Astrocyte of the spinal cord (primary cell): Measurements from ENCODE around the gene ECSIT.

Experiments used
- DNase-seq: peaks from one replicate; pipeline ENCODE4 v3.0.0; 2011; ENCODE audit warnings: low read depth, low spot score
- H3K4me3 ChIP-seq: 2 replicates; pipeline ENCODE4 v1.5.1; 2011; ENCODE audit warnings: low read depth, mild to moderate bottlenecking, low read length, moderate library complexity
- CTCF ChIP-seq: IDR thresholded peaks from 2 replicates; pipeline ENCODE4 v1.5.1; 2012; ENCODE audit warnings: low read depth, mild to moderate bottlenecking, low read length, inconsistent platforms
- in situ Hi-C: cut with HindIII; loops from 2 replicates; pipeline ENCODE4 v1.10.0; 2017; ENCODE audit warnings: low sequenced_read_pairs

Gene ECSIT

GRCh38 chr19:11504502-11505031, 24.4 kb downstream of the ECSIT start:
- DNase-seq: no peak
- H3K4me3 ChIP-seq: peak overlapping the region; percentile 53
- in situ Hi-C loops: no loop called here
- no peak for TF ChIP-seq CTCF

DNA sequence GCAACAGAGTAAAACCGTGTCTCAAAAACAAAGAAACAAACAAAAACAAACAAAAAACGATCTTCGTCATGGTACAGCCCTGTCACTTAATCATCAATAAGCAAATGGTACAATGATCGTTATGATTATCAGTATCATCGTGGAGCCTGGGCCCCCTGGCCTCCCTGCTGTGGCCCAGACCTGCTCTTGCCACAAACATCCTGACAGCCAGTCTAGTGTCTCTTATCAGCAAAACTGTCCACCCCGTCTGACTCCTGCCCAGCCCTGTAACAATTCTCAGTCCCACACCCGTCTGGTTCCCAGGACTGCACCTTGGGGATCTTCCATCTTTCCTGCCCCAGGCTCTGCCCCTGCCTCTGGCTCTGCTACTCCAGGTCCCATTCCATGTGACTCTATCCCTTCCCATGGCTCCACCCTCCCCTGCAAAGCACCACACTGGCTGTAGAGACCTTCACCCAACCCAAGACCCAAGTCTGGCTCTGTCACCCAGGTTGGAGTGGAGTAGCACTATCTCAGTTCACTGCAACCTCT, 29.0 kb downstream of the ECSIT start:
- DNase-seq: no peak
- H3K4me3 ChIP-seq: no peak overlapping the region
- TF ChIP-seq CTCF: no peak
- in situ Hi-C loops: no loop called here

- no peak for TF ChIP-seq CTCF
- no peak for DNase-seq
These were observed 29.7 kb downstream of the ECSIT start for GRCh38 chr19:11499220-11499726.

DNA sequence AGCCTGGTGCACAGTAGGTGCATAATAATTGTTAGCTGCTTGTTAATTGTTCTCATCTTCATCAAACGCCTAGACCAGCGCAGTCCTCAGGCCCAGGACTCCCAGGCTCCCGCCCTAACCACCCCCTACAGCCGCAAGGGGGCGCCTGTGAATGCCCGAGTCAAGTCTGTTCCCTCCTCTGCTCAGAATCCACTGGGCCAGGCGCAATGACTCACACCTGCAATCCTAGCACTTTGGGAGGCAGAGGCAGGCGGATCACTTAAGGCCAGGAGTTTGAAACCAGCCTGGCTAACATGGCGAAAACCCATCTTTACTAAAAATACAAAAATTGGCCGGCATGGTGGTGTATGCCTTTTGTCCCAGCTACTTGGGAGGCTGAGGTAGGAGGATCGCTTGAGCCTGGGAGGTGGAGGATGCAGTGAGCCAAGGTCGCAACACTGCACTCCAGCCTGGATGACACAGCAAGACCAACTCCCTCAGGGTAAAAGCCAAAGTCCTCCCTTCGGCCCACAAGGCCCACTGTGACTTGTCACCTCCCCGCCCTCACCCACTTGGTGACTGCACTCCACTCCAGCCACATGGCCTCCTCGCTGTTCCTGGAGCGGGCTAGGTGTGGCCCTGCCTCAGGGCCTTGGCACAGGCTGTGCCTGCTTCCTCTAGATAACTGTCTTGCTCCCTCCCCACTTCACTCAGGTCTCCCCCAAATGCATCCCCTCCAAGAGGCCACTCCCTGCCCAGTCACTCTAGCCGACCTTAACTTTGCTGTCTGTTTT, 32.4 kb downstream of the ECSIT start:
- peak; percentile 75 for DNase-seq
- TF ChIP-seq CTCF: peak; percentile 84
- no peak overlapping the region for H3K4me3 ChIP-seq
- in situ Hi-C loops: no loop called here

More at GRCh38 chr19:11499220-11499726, 29.7 kb downstream of the ECSIT start:
- in situ Hi-C loops: no loop called here
- H3K4me3 ChIP-seq: no peak overlapping the region

DNA sequence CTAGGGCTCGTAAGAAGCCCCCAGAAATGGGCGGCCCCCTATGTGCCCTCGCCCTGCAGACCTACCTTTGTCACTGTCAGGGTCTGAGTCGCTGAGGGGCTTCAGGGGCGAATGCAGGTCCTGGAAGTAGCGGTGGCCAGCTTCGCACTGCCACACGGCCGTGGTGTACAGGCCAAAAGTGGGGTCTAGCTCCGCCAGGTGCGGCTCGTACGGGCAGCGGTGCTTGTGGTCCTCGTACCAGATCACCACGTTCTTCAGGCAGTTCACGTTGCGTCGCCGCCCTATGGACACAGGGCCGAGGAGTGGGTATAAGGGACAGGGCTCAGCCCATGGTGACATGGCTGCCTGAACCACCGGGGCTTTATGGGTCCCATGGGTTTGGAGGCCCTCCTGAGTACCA, 33.0 kb downstream of the ECSIT start:
- in situ Hi-C loops: no loop called here
- no peak overlapping the region for H3K4me3 ChIP-seq
- no peak for DNase-seq
- no peak for TF ChIP-seq CTCF

DNA sequence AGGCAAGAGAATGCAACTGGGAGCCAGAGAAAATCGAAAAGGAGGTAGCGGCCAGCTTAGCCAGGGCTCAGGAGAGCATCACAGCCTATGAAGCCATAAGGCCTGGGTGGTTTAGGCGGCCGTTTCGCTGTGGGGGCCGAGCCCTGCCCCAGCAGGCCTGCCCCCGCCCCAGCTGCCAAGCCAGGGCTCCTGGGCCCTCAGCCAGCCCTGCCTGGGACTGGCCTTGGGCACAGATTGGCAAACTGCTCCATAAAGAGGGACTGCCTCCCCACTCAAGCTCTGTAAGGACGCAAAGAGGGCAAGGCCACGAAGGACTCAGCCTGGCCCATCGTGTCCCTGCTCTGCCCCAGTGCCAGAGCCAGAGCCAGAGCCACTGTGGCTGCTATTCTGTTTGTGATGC, 33.5 kb downstream of the ECSIT start:
- TF ChIP-seq CTCF: no peak
- in situ Hi-C loops: no loop called here
- DNase-seq: no peak
- no peak overlapping the region for H3K4me3 ChIP-seq
